ENCODE results near the gene HPGD.
A peak's percentile ranks its signal among the peaks of the same experiment; 100 is the strongest.
"Not testable (repeated sequence)": the region's sequence is repeated elsewhere in the genome, so short reads cannot be mapped to it uniquely, and the experiment has no call there.

The HPGD gene

GRCh38 chr4:174523025-174523693 lies 871 bp upstream of the HPGD start:
- DNase-seq = no peak

- peak; percentile 40 for DNase-seq
Observed at GRCh38 chr4:174521800-174522182, 497 bp downstream of the HPGD start.

DNA sequence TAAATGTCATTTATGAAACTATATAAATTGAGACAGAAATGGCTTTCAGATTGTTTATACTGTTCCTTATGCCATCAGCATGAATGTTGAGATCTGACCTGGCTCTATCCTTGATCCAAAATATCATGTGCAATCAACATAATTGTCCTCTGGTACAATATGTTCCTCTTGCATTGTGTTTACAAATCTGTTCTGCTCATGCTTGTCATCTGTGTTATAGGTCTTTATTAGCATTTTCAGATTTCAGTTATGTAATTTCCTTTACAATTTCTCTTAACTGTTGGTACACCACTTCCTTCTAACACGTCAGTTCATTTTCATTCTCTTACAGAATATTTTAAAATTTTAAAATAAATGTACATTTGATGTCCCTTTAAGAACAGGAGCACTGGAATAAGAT lies 1.6 kb downstream of the HPGD start:
- no peak for DNase-seq

DNA sequence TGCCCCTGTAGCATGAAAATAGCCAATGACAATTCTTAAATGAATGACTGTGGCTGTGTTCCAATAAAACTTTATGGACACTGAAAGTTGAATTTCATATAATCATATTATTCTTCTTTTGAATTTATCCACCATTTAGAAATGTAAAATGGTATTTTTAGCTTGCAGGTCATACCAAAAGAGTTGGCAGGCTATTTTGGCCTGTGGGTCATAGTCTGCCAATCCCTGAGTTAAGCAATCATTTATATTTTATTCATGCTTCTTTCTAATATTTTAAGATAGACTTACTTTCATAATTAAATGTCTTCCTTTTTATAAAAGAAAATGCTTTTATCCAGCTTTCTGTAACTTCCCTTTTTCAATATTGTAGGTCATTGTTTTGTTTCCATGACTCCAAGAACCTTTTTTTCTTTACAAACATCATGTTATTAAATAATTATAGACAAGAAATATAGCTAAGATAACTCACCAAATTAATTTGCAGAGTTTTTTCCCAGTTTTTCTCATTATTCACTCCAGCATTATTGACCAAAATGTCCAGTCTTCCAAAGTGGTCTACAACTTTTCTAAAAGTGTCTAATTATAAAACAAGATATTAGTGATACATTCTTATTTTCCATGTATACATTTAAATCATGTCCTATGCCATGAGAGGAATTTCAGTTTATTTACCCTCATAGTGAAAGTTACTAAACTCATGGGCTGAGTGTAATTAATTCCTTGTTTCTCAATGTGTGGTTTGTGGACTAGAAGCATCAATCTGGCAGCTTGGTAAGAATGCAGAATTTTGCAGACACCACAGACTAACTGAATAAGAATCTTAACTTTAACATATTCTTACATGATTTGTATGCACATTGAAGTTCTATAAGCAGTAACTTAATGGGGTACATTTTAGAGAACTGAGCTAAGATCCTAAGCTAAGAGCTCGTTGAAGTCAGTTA lies 4.5 kb downstream of the HPGD start:
- no peak for DNase-seq

DNA sequence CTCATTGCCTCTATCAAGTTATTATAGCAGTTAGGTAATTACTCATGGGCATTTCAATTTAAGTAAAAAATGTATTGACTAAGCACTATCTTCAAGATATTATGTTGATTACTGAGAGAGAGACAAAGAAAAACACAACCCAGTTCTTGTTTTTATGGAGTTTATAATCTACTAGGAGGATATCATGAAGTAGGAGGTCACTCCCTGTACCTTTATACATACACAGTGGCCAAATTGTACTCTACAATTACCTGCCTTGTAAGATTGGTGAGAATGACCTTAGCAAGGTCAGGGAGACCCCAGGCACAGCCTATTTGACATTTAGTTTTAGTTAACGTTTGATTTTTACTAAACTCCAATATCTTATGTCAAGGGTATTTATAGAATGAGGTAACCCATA lies 5.5 kb downstream of the HPGD start:
- no peak for DNase-seq

GRCh38 chr4:174516345-174516744 lies 5.9 kb downstream of the HPGD start:
- DNase-seq = no peak

DNA sequence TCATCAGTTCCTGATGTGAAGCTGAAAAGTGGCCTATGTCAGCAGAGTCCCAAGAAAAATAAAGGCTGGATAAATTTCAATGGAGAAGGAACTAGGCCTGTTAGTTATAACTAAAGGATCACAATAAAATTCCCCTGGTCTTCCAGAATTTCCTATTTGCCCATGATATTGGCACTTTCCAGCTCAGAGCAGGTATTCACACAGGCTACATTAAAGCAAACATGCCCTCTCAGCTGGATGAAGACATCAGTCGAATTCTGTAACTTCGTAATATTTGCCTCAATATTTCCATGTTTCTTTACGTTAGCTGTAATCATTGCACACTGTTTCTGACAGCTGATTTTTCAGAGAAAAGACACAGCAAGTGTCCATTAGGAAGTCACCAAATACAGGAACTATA lies 9.5 kb downstream of the HPGD start:
- no peak for DNase-seq

- DNase-seq = no peak
Observed at GRCh38 chr4:174505892-174506291, 16.4 kb downstream of the HPGD start.

DNA sequence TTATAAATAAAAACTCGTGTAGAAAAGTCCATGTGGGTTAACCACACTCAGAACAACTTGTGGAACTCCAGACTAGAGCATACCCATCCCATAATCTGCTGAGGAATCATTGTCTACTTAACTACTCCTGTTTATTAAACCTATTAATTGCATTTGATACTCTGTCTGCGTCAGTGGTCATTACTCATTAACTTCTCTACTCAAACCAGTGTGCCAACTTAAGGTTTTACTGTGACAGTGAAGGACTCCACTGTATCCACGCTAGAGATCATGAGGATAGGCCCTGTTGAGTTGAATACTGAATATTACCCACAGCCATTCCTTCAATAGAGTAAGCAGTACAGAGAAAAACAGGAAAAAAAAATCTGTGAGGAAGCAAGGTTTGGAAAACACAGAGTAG lies 17.3 kb downstream of the HPGD start:
- no peak for DNase-seq

DNA sequence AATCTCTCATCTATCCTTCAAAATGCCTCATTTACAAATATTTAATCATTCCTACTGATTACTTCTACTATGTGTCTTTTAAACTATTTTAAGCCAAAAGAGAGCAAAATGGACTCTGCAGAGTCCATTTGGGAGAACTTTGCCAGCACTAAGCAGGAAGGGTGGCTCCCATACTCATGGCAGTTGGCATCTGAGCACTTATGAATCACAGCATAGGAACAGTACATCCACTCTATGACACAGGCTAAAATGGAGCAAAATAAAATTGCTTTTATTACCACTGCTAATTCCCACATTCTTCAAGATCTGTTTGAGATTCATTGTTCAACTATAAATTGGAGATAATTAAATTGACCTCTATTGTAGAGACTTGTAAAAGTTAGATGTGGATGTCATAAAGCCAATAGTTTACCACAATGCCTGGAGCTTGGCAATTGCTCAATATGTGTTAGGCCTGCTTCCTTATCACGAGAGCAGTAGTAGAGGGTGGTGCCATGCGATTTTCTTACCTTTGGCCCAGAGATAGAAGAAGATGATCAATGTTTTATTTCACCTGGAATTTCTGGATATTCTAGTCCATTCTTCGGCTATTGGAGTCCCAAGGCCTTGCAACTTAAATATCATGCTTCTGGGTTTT lies 19.1 kb downstream of the HPGD start:
- no peak for DNase-seq

DNA sequence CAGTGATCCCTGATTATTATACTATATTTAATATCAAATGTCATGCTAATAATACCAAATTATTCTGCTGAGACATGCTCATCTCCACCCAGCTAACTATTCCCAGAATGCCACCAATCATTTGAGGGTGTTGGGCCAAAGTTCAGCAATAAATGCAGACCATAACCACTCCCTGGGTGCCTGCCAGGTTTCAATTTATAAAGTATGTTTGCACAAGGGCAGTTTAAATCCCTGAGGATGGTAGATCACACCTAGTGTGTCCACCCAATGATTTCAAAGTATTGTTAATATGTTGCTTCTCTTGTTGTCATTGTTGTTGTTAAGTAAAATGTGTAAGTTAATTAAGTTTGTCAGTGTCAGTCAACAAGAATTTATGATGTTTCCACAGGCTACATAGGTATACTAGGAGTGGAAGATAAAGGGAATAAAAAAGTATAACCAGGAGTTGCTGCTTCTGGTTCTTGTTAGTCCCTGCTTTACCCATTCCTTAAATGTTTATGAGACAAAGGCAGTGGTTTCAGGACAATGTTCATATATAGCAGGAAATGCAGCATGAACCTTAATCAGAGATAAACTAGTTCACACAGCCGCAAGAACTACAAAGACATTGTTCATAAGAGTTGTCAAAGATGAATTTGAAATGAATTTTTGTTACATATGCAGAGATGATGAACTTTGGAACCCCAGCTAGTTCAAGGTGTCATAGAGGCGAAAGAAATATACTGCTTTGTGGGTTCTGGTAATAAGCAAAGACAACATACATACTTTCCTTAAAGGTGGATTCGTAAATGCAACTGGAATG lies 25.5 kb downstream of the HPGD start:
- peak; percentile 53 for DNase-seq

- DNase-seq = no peak
Observed at GRCh38 chr4:174495626-174496025, 26.7 kb downstream of the HPGD start.

GRCh38 chr4:174494726-174495125 lies 27.6 kb downstream of the HPGD start:
- DNase-seq = no peak

DNA sequence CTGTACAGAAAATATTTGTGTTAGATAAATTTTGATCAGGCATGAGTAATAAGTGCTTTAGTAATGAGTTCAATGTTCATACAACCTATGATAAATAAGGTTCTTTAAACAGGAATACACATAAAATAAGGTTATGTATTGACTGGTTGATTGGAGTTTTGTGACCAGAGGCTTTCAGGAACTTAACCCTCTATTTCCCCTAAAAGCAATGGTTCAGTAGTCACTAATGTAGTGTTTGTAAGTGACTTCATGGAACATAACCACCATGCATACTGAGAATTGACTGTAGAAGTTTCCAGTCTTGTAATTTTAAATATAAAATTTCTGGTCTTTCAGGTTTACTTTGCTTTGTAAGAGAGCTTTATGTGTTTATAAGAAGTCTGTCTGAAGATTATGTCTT lies 28.1 kb downstream of the HPGD start:
- DNase-seq = no peak

DNA sequence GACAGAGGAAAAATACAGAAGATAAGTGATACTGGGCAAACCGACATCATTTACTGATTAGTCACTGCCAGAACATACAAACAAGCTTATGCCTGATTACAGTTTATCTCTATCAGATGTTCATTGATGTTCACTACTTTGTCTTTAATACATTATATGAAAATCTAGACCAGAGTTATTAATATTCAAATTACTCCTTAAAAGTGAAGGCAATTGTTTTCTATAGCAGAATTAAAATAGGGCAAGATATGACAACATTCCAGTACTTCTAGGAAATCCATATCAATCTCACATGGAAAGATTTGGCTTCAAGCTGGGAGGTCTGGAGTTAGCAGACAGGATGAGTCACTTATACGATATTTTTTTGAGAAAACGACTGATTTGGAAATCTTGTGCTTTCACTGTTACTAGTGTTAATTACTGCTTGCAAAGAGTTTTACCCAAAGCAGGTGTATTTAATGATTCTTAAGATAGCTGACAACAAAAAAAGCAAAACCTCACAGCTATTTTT lies 31.8 kb downstream of the HPGD start:
- DNase-seq = no peak

DNA sequence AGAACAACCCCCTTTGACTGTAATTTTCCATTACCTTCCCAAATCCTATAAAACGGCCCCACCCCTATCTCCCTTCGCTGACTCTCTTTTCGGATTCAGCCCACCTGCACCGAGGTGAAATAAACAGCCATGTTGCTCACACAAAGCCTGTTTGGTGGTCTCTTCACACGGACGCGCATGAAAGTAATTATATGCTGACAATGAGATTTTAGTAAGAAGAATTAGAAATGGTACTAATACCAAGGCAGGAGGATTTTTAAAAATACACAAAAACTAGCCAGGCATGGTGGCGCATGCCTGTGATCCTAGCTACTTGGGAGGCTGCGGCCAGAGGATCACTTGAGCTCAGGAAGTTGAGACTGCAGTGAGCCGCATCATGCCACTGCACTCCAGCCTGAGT lies 33.9 kb downstream of the HPGD start:
- DNase-seq = not testable (repeated sequence)

DNA sequence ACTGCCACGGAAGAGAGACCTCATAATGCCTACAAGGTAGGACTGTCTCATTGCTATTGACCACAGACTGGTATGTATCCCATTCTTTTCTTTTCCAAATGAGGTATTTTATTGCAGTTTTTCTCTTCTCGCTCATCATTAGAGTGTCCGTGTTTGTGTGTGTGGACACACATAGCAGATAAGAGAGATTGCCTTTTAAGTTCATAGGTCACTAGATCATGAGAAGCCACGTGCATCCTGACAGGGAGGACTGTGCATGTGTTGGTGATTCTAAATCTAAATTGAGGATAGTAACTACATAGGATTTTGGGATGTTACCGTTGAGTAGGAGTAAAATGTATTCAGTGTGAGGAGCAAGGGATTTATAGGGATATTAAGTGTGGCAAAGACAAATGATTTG lies 37.3 kb downstream of the HPGD start:
- no peak for DNase-seq

DNA sequence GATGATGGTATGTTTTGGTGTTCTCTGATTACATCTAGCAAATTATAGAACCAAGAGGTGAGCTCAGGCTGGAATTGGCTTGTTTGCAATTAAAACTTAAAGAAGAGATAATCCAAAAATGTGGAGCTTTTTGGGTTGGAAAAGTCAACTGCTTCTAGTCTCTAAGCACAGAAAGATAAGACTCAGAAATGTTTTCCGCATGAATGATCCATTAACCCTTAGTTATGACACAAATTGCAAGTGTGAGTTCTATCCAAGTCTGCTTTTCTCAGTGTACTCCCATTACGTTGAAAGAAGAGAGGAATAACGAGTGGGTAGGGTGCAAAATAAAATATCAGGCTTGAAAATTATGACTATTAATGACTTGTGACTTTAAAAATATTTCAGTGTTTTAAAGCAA lies 38.5 kb downstream of the HPGD start:
- no peak for DNase-seq

DNA sequence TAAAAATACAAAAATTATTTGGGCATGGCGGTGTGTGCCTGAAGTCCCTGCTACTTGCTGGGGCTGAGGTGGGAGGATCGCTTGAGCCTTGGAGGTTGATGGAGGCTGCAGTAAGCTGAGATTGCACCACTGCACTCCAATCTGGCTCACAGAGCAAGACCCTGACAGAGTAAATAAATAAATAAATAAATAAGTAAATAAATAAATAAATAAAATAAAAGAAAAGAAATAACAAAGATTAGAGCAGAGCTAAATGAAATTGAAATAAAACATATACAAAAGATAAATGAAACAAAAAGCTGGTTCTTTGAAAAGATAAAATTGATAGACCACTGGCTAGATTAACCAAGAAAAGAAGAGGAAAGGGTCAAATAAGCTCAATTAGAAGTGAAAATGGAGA lies 43.1 kb downstream of the HPGD start:
- no peak for DNase-seq

GRCh38 chr4:174475528-174475927 lies 46.8 kb downstream of the HPGD start:
- no peak for DNase-seq

GRCh38 chr4:174474457-174475075 lies 47.7 kb downstream of the HPGD start:
- DNase-seq = no peak

GRCh38 chr4:174467107-174467506 lies 55.2 kb downstream of the HPGD start:
- no peak for DNase-seq

All from NCI-H1105 treated with DMSO at 0.1 percent for 48 hours (cell line).